ENCODE data around the gene METTL2B.
A peak's percentile ranks its signal among the peaks of the same experiment; 100 is the strongest.
"Not testable (repeated sequence)": the region's sequence is repeated elsewhere in the genome, so short reads cannot be mapped to it uniquely, and the experiment has no call there.

METTL2B gene

DNA sequence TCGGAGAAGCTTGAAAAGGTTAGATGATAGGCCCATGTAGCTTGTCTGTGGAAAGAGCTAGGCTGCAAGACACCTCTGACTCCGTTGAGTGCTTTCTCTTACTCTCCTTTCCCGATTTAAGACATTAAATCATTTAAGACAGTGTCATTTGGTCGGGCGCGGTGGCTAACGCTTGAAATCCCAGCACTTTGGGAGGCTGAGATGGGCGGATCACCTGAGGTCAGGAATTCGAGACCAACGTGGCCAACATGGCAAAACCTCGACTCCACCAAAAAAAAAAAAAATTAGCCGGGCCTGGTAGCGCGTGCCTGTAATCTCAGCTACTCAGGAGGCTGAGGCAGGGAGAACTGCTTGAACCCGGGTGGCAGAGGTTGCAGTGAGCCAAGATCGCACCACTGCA is 52.6 kb downstream of the METTL2B start:
- not testable (repeated sequence) for DNase-seq

DNA sequence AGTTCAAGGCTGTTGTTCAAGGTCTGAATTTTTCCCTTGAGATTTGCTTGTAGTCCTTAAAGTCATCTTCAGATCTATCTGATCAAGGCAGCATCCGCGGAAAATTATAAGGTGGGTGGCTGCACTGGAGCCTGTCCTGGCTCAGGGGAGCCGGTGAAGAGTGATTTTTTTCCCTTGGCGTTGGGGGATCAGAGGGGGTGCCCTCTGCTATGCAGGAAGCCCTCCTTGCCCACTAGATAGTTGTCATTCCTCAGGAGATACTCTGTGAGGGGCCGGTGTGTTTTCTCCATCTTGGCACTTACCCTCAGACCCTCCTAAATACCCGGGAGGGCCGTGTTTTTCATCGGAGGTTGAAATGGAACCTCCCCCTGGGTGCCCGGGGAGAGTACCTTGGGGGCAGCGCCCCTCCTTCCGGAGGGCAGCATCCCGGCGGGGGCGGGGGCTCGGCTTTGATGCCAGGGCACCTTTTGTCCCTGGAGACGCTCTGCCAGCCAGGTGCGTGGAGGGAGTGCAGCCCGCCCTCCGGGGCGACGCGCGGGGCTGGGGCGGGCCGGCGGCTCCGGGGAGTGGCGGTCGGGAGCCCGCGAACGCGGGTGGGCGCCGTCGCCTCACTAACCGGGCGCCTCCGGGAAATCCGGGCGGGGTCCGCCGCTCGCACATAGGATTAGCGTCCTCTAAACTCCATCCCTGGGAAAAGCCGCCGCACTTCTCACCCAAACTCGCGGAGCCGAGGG is 53.7 kb downstream of the METTL2B start:
- peak; percentile 49 for DNase-seq

DNA sequence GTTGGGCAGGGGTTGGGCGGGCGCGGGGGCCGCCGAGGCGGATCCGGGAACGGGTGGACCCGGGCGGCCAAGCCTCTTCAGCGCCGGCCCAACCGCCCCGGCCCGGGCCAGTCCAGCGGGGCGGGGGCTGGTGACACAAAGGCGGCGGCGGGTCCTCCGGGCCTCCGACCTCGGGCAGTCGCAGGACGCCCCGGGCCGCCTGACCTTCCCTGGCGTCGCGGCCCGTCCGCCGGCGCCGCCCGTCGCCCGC is 54.2 kb downstream of the METTL2B start:
- DNase-seq = no peak

DNA sequence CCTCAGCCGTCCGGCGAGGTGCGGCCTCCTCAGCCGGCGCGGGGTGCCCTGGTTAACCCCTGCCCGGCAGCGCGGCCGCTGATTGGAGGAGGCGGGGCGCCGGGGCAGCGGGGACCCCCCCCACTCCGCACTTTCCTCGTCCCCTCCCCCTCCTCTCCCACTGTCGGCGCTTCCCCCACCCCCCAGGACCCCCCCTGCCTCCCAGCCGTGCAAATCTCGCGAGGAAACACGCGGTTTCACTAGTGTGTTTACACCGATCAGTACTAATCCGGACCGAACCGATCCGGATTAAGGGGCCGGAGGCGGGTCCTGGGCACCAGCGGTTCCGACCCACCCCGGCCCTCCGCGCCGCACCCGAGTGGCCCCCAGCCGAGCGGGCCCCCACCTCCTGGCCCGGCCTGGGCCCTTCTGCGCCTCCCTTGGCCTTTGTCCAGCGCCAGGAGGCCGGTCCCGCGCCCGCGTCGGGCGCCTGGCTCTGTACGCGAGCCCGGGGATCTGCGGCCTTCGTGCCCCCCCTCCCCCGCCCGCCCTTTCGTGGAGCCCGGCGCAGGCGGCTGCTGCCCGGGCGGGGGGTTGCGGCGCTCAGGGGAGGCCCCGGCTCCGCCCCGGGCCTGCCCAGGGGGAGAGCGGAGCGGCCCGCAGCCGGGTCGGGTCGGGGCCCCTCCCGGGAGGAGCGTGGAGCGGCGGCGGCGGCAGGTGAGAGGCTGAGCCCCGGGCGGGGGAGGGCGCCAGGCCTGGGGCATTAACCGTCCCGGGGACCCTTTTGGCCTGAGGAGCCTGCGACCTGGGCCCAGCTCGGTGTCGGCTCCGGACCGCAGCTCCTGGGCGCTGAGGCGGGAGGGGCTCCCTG is 54.8 kb downstream of the METTL2B start:
- peak; percentile 80 for DNase-seq

DNA sequence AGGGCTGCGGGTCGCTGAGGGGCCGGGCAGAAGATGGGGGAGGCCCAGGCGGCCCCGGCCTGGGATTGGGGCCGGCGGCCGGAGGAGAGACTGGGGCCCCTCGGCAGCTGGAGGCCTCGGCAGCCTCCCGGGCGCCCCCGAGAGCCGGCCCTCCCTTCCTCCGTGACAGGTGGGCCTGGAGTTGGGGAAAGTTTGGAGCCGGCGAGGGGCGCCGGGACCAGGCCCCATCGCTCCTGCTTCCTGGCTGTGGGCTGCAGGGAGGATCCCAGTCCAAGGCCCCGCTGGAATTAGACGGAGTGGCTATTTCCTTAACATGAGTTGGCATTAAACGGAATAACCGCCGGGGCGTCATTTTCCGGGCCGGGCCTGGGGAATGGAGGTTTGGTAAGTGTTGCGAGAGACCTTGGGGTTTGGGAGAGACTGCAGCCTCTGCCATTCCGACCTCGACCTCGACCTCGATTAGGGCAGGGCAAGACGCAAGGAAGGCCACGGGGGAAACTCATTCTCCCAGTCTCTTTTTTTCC is 55.5 kb downstream of the METTL2B start:
- DNase-seq = peak; percentile 31

DNA sequence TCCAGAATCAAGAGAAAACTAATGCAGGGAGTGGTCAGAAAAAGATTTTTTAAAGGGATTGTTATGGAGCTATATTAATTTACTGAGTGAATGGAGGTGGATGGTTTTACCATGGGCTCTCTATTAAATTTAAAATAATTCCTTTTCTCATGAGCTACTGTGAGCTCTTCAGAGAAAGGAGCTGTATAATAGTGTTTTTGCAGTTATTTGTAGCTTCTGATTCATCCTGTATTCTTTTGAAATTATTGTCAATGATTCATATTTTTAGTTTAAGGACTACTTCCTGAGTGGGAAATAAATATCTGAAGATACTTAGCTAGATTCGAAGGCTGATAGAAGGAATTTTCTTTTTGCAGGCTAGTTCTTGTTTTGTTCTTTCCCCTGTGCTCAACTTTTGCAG is 56.4 kb downstream of the METTL2B start:
- DNase-seq = not testable (repeated sequence)

DNA sequence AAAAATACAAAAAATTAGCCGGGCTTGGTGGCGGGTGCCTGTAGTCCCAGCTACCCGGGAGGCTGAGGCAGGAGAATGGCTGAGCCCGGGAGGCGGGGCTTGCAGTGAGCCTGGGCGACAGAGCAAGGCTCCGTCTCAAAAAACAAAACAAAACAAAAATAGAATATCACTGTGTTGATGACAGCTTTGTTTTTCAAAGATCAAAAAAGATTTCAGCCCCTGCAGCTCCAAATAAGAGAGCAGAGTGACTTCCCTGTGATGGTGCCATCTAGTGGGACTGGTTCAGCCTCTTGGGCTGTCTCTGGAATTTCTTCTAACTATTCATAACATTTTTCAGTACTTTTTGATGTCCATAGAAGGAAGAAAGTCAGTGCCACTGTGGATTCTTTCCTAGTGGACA is 60.9 kb downstream of the METTL2B start:
- DNase-seq = not testable (repeated sequence)

DNA sequence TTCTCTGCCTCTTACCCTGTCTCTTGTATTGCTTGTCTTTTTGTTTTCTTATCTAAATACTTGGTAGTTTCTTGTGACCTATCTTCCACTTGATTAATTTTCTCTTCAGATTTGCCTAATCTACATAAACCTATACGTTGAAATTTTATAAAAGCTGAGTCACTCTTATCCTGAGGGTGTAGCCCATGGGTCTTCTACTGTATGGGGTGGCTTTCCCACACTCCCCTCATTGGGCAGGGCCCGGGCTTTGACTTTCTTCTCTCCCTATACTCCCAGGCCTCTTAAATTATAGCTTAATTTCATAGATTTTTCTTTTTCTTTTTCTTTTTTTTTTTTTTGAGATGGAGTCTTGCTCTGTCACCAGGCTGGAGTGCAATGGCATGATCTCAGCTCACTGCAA is 66.0 kb downstream of the METTL2B start:
- not testable (repeated sequence) for DNase-seq

DNA sequence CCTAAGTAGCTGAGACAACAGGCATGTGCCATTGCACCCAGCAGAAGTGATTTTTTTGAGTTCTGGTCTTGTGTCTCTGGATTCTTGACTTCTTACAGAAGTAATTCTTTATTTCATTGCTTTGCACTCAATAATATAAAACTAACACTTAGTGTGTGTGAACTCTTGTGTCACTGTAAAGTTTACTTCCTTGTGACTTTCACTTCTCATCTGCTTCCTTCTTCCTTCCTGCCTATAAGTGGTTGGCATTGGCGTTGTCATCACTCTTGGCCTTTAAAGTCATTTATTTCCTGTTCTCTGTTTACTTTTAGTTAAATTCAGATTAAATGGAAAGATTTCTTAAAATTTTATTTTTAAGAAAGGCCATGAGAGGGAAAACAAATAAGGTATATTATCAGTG is 66.8 kb downstream of the METTL2B start:
- not testable (repeated sequence) for DNase-seq

DNA sequence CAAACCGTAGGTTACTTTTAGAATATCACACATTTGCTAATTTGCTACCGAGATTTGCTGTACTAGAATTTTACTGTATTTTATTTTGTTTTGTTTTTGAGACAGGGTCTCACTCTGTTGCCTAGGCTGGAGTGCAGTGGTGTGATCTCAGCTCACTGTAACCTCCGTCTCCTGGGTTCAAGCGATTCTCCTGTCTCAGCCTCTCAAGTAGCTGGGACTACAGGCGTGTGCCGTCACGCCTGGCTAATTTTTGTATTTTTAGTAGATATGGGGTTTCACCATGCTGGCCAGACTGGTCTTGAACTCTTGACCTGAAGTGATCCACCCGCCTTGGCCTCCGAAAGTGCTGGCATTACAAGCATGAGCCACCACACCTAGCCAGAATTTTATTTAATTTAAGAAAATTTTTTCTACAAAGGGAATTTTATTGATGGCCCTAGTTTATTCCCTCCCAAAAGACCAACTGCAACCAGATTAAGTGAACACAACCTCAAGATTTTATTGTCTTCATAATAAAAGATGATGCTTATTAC is 69.8 kb downstream of the METTL2B start:
- not testable (repeated sequence) for DNase-seq

DNA sequence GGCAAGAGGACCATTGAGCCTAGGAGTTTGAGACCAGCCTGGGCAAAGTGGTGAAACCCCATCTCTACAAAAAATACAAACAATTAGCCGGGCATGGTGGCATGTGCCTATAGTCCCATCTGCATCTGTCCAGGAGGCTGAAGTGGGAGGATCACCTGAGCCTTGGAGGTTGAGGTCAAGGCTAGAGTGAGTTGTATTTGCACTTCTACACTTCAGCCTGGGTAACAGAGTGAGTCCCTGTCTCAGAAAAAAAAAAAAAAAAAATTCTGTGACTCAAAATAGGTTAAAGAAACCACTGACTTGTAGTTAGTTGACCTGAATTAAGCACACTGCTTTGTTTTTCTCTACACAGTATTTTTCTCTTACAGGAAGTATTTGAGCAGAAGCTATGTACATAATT is 74.4 kb downstream of the METTL2B start:
- no peak for DNase-seq

DNA sequence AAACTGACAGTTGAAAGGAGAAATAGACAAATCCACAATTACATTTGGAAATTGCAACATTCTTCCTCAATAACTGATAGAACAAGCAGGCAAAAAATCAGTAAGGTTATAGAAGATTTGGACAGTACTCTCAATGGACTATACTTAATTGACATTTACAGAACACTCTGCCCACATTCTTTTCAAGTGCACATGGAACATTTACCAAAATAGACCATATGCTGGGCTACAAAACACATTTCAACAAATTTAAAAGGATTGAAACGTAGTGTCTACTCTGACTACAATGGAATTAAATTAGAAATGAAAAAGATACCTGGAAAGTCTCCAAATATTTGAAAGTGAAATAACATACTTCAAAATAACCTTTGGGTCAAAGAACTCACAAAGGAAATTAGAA is 77.8 kb downstream of the METTL2B start:
- not testable (repeated sequence) for DNase-seq
